Caco-2 (cell line): ENCODE results near the gene NKX3-2. TPM values are rescaled to one million over a fixed set of nuclear protein-coding genes. Genes with fewer than 3 reads are reported as not detected.

Experiments
- BruUV-seq: library from RNA; stranded (reverse); fragments of 400-500 nt; replicated peaks from 2 replicates; lab custom pipeline; 2021; lab: Mats Ljungman, UMichigan
- CTCF ChIA-PET: fragments of 300-600 bp; sonication (Branson Sonifier 250); formaldehyde crosslinking; loops from one replicate; lab custom pipeline; 2022; ENCODE audit warnings: antibody characterized with exemption; lab: Charles Lee
- POLR2A ChIA-PET: fragments of 300-600 bp; sonication (Branson Sonifier 250); formaldehyde crosslinking; loops from one replicate; lab custom pipeline; 2022; ENCODE audit warnings: antibody characterized with exemption; lab: Charles Lee
- DNase-seq, 2 experiments: peaks; one replicate each; pipeline versions ENCODE4 v3.0.0 to v3.0.0-alpha.2; 2020 to 2022
- H3K27me3 ChIP-seq: replicated peaks from 2 replicates; pipeline ENCODE4 v1.6.0; 2011; ENCODE audit warnings: low read length; ENCODE audit not compliant: control insufficient read depth, insufficient read depth
- H3K36me3 ChIP-seq: 2 replicates; pipeline ENCODE4 v1.5.1; 2011; ENCODE audit warnings: low read length; ENCODE audit not compliant: control insufficient read depth, insufficient read depth
- H3K4me1 ChIP-seq: fragments of 250-450 bp; sonication (Bioruptor Pico); 2 replicates; pipeline ENCODE4 v1.5.1; 2020; ENCODE audit warnings: mild to moderate bottlenecking
- H3K4me3 ChIP-seq: 2 replicates; pipeline ENCODE4 v1.5.1; 2011; ENCODE audit warnings: low read depth, mild to moderate bottlenecking, control low read depth, low read length
- H3K9me3 ChIP-seq: fragments of 250-450 bp; sonication (Bioruptor Pico); 2 replicates; pipeline ENCODE4 v1.5.1; 2020; ENCODE audit warnings: mild to moderate bottlenecking, moderate library complexity
- H3K27ac Mint-ChIP-seq: one replicate; pipeline ENCODE4 v1.8.0; 2022; ENCODE audit warnings: mixed read lengths; ENCODE audit not compliant: unreplicated experiment
- H3K27me3 Mint-ChIP-seq: one replicate; pipeline ENCODE4 v1.8.0; 2022; ENCODE audit warnings: mixed read lengths; ENCODE audit not compliant: insufficient read depth, unreplicated experiment
- H3K36me3 Mint-ChIP-seq: one replicate; pipeline ENCODE4 v1.8.0; 2022; ENCODE audit warnings: mild to moderate bottlenecking, mixed read lengths; ENCODE audit not compliant: insufficient read depth, unreplicated experiment
- H3K4me1 Mint-ChIP-seq: one replicate; pipeline ENCODE4 v1.8.0; 2022; ENCODE audit warnings: low read depth, mixed read lengths; ENCODE audit not compliant: unreplicated experiment
- H3K4me3 Mint-ChIP-seq: one replicate; pipeline ENCODE4 v1.8.0; 2022; ENCODE audit warnings: mild to moderate bottlenecking, moderate library complexity, mixed read lengths; ENCODE audit not compliant: unreplicated experiment
- H3K9me3 Mint-ChIP-seq: one replicate; pipeline ENCODE4 v1.8.0; 2022; ENCODE audit warnings: mixed read lengths; ENCODE audit not compliant: unreplicated experiment
- intact Hi-C: fragments of 100-400 bp; cut with micrococcal nuclease; formaldehyde crosslinking; loops from one replicate; pipeline ENCODE4 v1.10.0; 2022; ENCODE audit not compliant: unreplicated experiment
- total RNA-seq: library from RNA; stranded (reverse); gene quantifications from 2 replicates; pipeline ENCODE4 v1.2.3, GENCODE V29; 2022
- TF ChIP-seq, protein P1 (sequence below), 2 experiments: fragments of 200-600 bp in 1 of 2; IDR thresholded peaks; 1 replicate in 1 of 2; 2 replicates in 1 of 2; pipeline versions ENCODE4 v1.5.1 to v1.8.0; 2011 to 2022; ENCODE audit warnings: antibody characterized with exemption in 1 of 2, control low read depth in 1 of 2, inconsistent platforms in 1 of 2, low read depth in 1 of 2, low read length in 1 of 2, mild to moderate bottlenecking in 1 of 2, moderate library complexity in 1 of 2; ENCODE audit not compliant: insufficient read depth in 1 of 2, severe bottlenecking in 1 of 2, unreplicated experiment in 1 of 2

Gene NKX3-2
- total RNA-seq, 1 experiment from 2014 or later = 2.4 TPM

DNA sequence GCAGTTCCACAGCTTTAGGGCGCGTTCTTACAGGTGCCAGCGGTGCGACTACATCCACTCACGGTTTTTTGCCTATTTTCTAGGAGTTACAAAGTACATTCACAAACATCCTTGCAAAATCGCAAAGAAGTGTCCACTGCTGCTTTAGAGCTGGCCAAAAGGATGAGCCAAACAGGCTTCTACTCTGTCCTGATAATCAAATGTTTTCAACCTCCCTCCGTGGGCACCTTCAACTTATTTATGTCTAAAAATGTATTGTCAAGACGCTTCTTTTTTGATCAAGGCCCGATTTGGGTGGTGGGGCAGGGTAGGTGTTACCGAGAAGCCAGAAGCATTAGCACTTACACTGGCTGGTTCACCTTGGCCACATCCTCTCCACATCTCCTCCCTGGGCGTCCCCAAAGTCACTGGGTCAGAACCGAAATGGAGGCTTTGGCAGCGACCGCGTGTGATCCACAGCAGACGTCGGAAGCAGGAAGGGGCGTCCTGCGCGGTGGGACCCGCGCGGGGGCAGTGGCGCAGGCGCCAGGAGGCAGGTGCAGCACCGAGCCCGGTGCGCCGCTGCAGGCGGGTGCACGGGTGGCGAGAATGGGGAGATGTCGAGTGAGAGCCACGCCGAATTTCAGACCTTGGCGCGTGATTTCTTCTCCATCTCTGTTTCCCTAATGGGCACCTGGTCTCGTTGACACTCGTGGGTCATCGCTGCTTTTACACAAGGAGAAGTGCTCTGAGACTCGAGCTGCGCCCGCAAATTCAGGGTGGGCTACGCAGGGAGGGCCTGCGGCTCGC, 16.9 kb downstream of the NKX3-2 start:
- no peaks in the 10 kb centered on the region for H3K9me3 Mint-ChIP-seq
- no peaks in the 10 kb centered on the region for H3K36me3 Mint-ChIP-seq
- Histone ChIP-seq H3K4me1 (no peaks in the 10 kb centered on the region), H3K27me3 (no peaks in the 10 kb centered on the region), H3K36me3 (no peaks in the 10 kb centered on the region), H3K4me3 (no peak overlapping the region), H3K9me3 (no peaks in the 10 kb centered on the region)
- no peak for DNase-seq
- H3K27ac Mint-ChIP-seq = no peak overlapping the region
- CTCF ChIA-PET = no interaction called here
- no peaks in the 10 kb centered on the region for H3K4me1 Mint-ChIP-seq
- POLR2A ChIA-PET = no interaction called here
- no peaks in the 10 kb centered on the region for H3K27me3 Mint-ChIP-seq
- BruUV-seq = no TSS peak
- intact Hi-C loops = no loop called here
- no peak overlapping the region for H3K4me3 Mint-ChIP-seq
- TF ChIP-seq, protein P1, sequence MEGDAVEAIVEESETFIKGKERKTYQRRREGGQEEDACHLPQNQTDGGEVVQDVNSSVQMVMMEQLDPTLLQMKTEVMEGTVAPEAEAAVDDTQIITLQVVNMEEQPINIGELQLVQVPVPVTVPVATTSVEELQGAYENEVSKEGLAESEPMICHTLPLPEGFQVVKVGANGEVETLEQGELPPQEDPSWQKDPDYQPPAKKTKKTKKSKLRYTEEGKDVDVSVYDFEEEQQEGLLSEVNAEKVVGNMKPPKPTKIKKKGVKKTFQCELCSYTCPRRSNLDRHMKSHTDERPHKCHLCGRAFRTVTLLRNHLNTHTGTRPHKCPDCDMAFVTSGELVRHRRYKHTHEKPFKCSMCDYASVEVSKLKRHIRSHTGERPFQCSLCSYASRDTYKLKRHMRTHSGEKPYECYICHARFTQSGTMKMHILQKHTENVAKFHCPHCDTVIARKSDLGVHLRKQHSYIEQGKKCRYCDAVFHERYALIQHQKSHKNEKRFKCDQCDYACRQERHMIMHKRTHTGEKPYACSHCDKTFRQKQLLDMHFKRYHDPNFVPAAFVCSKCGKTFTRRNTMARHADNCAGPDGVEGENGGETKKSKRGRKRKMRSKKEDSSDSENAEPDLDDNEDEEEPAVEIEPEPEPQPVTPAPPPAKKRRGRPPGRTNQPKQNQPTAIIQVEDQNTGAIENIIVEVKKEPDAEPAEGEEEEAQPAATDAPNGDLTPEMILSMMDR (IDR thresholded peaks at IDR 0.05; ENCODE audit: insufficient read depth in 1 of 2, low read depth in 1 of 2, low read length in 1 of 2, severe bottlenecking in 1 of 2, unreplicated experiment in 1 of 2) = no peak

DNA sequence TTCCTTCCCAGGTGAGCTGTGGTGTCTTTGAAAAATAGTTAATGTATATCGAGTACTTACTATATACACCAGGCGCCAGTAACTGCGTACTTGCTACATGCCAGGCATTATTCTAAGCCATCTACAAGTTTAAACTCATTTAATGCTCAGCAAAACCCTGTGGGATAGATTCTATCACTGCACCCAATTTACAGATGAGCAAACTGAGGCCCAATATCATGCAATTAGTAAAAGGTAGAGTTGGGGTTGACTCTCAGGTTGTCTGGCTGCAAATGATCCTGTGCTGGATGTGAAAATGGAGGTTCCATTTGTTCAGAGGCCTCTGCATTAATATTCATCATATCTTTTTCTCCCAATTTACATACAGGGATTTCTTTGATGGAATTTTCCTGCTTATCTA, 17.6 kb downstream of the NKX3-2 start:
- Mint-ChIP-seq H3K27me3 (no peaks in the 10 kb centered on the region), H3K9me3 (no peaks in the 10 kb centered on the region), H3K4me3 (no peak overlapping the region), H3K4me1 (no peaks in the 10 kb centered on the region), H3K27ac (no peak overlapping the region), H3K36me3 (no peaks in the 10 kb centered on the region)
- POLR2A ChIA-PET = no interaction called here
- intact Hi-C loops = no loop called here
- TF ChIP-seq, protein P1 (IDR thresholded peaks at IDR 0.05; ENCODE audit: insufficient read depth in 1 of 2, low read depth in 1 of 2, low read length in 1 of 2, severe bottlenecking in 1 of 2, unreplicated experiment in 1 of 2) = no peak
- no peaks in the 10 kb centered on the region for H3K4me1 ChIP-seq
- no peak overlapping the region for H3K4me3 ChIP-seq
- DNase-seq = no peak
- no peaks in the 10 kb centered on the region for H3K9me3 ChIP-seq
- H3K36me3 ChIP-seq = no peaks in the 10 kb centered on the region
- CTCF ChIA-PET = no interaction called here
- BruUV-seq = no TSS peak
- H3K27me3 ChIP-seq = no peaks in the 10 kb centered on the region

DNA sequence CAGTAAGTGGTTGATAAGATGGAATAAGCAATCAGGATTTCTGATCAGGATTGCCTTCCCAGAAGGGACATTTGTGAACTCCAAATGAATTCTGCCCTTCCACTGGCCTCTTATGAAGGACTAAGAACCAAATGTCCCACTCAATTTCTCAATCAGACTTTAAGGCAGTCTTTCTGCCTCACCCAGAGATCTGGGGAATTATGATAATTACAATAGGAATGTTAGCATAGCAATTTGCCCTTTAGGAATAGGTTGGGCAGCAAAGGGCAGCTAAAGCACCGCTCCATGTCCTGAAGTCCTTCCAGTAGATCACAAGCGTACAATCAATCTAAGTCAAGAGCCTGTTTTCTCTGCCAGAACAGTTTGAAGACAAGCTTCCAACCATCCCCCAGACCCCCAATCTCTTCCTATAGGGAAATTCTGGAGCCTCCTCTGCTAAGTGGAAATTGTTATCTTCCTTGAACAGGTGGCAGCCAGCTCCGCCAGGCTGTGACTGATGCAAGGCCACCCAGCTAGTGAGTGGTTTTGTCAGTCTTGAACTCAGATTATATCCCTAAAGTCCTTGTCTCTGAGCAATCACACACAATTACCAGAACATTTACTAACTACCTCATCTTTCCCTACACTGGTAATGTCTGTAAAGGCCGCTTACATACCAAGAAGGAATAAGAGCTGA, 18.6 kb downstream of the NKX3-2 start:
- ChIA-PET POLR2A (no interaction called here), CTCF (no interaction called here)
- Histone ChIP-seq H3K27me3 (no peaks in the 10 kb centered on the region), H3K4me3 (no peak overlapping the region), H3K36me3 (no peaks in the 10 kb centered on the region), H3K4me1 (no peaks in the 10 kb centered on the region), H3K9me3 (no peaks in the 10 kb centered on the region)
- no peaks in the 10 kb centered on the region for H3K36me3 Mint-ChIP-seq
- no peaks in the 10 kb centered on the region for H3K9me3 Mint-ChIP-seq
- no peaks in the 10 kb centered on the region for H3K4me1 Mint-ChIP-seq
- no peaks in the 10 kb centered on the region for H3K27me3 Mint-ChIP-seq
- no peak overlapping the region for H3K4me3 Mint-ChIP-seq
- DNase-seq = no peak
- intact Hi-C loops = no loop called here
- H3K27ac Mint-ChIP-seq = no peak overlapping the region
- BruUV-seq = no TSS peak
- TF ChIP-seq, protein P1 (IDR thresholded peaks at IDR 0.05; ENCODE audit: insufficient read depth in 1 of 2, low read depth in 1 of 2, low read length in 1 of 2, severe bottlenecking in 1 of 2, unreplicated experiment in 1 of 2) = no peak
